NB4 (cell line): ENCODE results near the gene CLMN.

Experiments
- POLR2A ChIP-seq: IDR thresholded peaks from 2 replicates; pipeline ENCODE4 v1.6.1; 2011; ENCODE audit warnings: mild to moderate bottlenecking; ENCODE audit not compliant: insufficient read length; ENCODE audit errors: extremely low read depth
- TF ChIP-seq, protein P1 (sequence below): IDR thresholded peaks from one replicate; pipeline ENCODE4 v1.5.1; 2012; ENCODE audit warnings: low read depth, low read length

DNA sequence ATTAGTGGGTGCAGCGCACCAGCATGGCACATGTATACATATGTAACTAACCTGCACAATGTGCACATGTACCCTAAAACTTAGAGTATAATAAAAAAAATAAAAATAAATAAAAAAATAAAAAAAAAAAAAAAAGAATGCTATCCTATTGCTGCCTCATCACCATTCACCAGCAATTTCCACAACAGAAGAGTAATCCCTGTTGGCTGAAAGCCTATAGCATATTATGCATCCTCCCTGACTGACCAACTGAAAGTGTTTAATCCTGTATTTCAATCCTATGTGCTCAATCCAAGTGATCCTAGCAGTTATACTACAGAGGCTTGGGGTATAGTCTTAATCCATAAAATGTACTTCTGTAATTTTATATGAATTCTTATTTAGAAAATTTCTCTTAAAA lies 180.8 kb downstream of the CLMN start:
- TF ChIP-seq, protein P1, sequence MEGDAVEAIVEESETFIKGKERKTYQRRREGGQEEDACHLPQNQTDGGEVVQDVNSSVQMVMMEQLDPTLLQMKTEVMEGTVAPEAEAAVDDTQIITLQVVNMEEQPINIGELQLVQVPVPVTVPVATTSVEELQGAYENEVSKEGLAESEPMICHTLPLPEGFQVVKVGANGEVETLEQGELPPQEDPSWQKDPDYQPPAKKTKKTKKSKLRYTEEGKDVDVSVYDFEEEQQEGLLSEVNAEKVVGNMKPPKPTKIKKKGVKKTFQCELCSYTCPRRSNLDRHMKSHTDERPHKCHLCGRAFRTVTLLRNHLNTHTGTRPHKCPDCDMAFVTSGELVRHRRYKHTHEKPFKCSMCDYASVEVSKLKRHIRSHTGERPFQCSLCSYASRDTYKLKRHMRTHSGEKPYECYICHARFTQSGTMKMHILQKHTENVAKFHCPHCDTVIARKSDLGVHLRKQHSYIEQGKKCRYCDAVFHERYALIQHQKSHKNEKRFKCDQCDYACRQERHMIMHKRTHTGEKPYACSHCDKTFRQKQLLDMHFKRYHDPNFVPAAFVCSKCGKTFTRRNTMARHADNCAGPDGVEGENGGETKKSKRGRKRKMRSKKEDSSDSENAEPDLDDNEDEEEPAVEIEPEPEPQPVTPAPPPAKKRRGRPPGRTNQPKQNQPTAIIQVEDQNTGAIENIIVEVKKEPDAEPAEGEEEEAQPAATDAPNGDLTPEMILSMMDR, result no peak
- no peak for TF ChIP-seq POLR2A
